Kidney epithelial cell (primary cell): ENCODE results near the gene LRCOL1. TPM values are rescaled to one million over a fixed set of nuclear protein-coding genes. Genes with fewer than 3 reads are reported as not detected.

Experiments used
- DNase-seq: peaks from one replicate; pipeline ENCODE4 v3.0.0-alpha.2; 2010; ENCODE audit warnings: low read depth
- H3K27me3 ChIP-seq: 2 replicates; pipeline ENCODE4 v1.6.0; 2011; ENCODE audit warnings: low read length; ENCODE audit not compliant: control insufficient read depth, insufficient read depth
- H3K36me3 ChIP-seq: 2 replicates; pipeline ENCODE4 v1.5.1; 2011; ENCODE audit warnings: low read length; ENCODE audit not compliant: control insufficient read depth, insufficient read depth
- H3K4me3 ChIP-seq: 2 replicates; pipeline ENCODE4 v1.5.1; 2011; ENCODE audit warnings: low read depth, mild to moderate bottlenecking, control low read depth, low read length
- total RNA-seq: library from RNA; depleted of rRNA; stranded (reverse); fragments of >200 nt; gene quantifications from 2 replicates; pipeline ENCODE4 v1.2.3, GENCODE V29; 2015
- TF ChIP-seq, protein P1 (sequence below): IDR thresholded peaks from 2 replicates; pipeline ENCODE4 v1.5.1; 2011; ENCODE audit warnings: mild to moderate bottlenecking, moderate library complexity, low read length, control low read depth, inconsistent platforms; ENCODE audit not compliant: insufficient read depth, poor library complexity, severe bottlenecking

Gene LRCOL1
- total RNA-seq, 1 donor from 2014 or later, result not detected

GRCh38 chr12:132558042-132558856 lies 52.1 kb downstream of the LRCOL1 start:
- no peak for DNase-seq
- Histone ChIP-seq H3K4me3 (no peak overlapping the region), H3K36me3 (no peaks in the 10 kb centered on the region), H3K27me3 (no peaks in the 10 kb centered on the region)
- TF ChIP-seq, protein P1, sequence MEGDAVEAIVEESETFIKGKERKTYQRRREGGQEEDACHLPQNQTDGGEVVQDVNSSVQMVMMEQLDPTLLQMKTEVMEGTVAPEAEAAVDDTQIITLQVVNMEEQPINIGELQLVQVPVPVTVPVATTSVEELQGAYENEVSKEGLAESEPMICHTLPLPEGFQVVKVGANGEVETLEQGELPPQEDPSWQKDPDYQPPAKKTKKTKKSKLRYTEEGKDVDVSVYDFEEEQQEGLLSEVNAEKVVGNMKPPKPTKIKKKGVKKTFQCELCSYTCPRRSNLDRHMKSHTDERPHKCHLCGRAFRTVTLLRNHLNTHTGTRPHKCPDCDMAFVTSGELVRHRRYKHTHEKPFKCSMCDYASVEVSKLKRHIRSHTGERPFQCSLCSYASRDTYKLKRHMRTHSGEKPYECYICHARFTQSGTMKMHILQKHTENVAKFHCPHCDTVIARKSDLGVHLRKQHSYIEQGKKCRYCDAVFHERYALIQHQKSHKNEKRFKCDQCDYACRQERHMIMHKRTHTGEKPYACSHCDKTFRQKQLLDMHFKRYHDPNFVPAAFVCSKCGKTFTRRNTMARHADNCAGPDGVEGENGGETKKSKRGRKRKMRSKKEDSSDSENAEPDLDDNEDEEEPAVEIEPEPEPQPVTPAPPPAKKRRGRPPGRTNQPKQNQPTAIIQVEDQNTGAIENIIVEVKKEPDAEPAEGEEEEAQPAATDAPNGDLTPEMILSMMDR, result no peak

- no peak overlapping the region for H3K4me3 ChIP-seq
- TF ChIP-seq, protein P1, result no peak
- H3K27me3 ChIP-seq, result no peaks in the 10 kb centered on the region
- no peak for DNase-seq
- no peaks in the 10 kb centered on the region for H3K36me3 ChIP-seq
These were observed 52.9 kb downstream of the LRCOL1 start for GRCh38 chr12:132557291-132558015.

DNA sequence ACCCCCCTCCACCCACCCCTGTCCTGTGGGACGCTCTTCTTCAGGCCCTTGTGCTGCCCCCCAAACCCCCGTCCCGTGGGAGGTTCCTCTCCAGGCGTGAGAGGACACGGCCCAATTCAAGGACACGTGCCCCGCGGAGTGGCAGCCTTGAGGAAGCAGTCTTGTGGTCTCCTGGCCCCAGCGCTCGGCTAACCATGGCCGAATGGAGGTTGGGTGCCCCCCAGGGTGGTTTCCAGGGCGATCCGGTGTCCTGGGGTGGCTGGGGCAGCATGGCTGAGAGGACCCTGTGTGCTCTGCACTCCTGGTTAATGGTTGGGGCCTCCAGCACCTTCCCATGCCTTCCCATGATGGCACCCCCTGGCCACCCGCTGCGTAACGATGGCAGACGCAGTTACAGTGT lies 53.6 kb downstream of the LRCOL1 start:
- Histone ChIP-seq H3K27me3 (no peaks in the 10 kb centered on the region), H3K36me3 (no peaks in the 10 kb centered on the region), H3K4me3 (no peak overlapping the region)
- DNase-seq, result no peak
- TF ChIP-seq, protein P1, result no peak

- TF ChIP-seq, protein P1, result no peak
- H3K27me3 ChIP-seq, result no peaks in the 10 kb centered on the region
- no peak for DNase-seq
- no peak overlapping the region for H3K4me3 ChIP-seq
- no peaks in the 10 kb centered on the region for H3K36me3 ChIP-seq
These were observed 54.2 kb downstream of the LRCOL1 start for GRCh38 chr12:132556216-132556615.

DNA sequence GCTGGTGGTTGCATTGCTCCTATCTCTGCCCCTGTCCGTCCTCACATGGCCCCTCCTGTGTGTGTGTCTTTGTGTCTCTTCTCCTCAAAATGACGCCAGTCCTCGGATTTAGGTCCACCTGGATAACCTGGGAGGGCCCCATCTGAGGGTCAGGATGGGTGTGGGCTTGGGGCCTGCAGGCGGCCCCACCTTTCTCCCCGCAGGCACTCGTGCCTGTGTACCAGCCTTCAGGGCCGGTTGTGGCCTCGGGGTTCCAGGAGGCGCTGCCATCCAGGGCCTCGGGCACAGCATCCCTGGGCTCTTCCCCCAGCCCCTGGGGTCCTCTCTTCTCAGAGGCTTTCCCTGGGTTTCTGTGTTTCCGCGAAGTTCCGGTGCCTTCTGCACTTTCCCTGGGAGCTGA lies 54.7 kb downstream of the LRCOL1 start:
- no peak for DNase-seq
- Histone ChIP-seq H3K36me3 (no peaks in the 10 kb centered on the region), H3K4me3 (no peak overlapping the region), H3K27me3 (no peaks in the 10 kb centered on the region)
- TF ChIP-seq, protein P1, result no peak
